Ecto neural progenitor cell (in vitro differentiated cells): ENCODE data around the gene CACNA1D.

Experiments used
- DNase-seq: peaks from one replicate; pipeline ENCODE4 v3.0.0-alpha.2; 2018; ENCODE audit warnings: low spot score

The CACNA1D gene

DNA sequence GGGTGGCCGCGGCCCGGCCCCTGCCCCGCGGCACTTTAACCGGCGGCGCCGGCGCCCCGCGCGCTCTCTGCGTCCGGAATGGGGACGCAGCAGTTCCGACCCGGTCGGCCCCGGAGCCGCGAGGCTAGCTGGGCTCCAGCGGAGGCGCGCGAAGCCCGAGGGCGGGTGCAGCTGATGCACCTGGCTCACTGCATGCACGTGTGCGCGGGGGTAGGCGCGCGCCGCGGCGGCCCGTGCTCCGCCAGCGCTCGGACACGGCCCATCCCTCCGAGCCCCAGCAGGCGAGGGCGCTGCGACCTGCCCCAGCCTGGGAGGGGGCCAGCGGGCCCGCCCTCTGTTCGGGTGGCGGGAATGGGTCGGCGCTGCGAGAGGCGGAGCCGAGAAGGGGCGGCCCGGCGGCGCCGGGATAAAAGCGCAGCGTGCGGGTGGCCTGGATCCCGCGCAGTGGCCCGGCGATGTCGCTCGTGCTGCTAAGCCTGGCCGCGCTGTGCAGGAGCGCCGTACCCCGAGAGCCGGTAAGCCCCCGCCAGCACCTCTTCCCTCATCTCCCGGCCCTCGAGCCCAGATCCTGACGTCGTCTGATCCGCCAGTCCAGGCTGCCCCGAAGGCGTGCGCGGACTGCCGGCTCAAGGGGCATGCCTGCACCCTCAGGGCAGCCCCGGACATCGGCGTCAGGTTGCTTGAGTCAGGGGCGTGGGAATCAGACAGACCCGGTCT lies 351.9 kb downstream of the CACNA1D start, which contains the start of the genes CHDH and IL17RB:
CHDH (minus strand) TSS at position 286 of the 717 bp plus-strand sequence. CDS start 22,411 bp downstream, outside the sequence.
IL17RB (plus strand) TSS at position 435 of the 717 bp plus-strand sequence; CDS start at position 456, 21 bp downstream.
- peak; percentile 82 for DNase-seq

DNA sequence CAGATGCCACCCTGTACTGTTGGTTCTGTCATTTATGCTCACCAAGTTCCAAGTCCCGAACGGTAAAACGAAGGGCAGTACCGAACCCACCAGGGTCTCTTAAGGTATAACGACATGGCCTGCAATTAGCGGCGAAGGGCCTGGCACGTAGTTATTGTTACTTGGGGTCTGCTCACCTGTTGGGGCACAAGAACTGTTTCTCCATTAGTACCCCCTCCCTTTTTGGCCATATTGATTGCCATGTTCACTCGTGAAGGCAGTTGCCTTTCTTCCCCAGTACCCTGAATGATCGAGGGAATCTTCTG lies 352.4 kb downstream of the CACNA1D start:
- no peak for DNase-seq

DNA sequence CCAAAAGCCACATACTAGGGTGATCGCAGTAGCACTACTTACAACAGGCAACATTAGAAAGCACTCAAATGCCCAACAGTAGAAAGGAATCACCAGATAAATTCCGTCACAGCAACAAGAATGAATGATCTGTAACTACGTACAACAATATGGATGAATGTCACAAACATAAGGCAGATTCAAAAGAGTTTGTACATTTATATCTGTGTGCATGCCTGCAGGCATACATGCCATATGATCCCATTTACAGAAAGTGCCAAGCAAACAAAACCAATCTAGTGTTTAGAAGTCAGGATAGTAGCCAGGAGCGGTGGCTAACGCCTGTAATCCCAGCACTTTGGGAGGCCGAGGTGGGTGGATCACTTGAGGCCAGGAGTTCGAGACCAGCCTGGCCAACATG lies 355.5 kb downstream of the CACNA1D start:
- no peak for DNase-seq

GRCh38 chr3:53850895-53851294 lies 356.5 kb downstream of the CACNA1D start:
- DNase-seq = no peak

DNA sequence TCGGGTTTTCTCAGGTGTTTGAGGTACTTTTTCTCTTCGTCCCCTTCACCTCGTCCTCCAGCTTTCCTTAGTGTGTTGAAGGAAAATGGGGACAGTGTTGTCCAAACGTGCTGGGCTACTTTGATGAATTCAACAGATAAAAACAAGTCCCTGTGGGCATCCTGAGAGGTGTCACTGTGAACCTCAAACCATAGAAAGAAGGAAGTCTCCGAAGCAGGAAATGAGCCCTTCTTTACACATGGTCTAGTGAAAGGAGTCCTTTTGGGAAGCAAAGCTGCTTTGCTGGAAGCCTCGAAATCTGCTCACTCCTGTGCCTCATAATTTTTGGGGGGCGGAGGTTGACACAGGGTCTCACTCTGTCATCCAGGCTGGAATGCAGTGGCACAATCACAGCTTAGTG lies 362.6 kb downstream of the CACNA1D start:
- no peak for DNase-seq

DNA sequence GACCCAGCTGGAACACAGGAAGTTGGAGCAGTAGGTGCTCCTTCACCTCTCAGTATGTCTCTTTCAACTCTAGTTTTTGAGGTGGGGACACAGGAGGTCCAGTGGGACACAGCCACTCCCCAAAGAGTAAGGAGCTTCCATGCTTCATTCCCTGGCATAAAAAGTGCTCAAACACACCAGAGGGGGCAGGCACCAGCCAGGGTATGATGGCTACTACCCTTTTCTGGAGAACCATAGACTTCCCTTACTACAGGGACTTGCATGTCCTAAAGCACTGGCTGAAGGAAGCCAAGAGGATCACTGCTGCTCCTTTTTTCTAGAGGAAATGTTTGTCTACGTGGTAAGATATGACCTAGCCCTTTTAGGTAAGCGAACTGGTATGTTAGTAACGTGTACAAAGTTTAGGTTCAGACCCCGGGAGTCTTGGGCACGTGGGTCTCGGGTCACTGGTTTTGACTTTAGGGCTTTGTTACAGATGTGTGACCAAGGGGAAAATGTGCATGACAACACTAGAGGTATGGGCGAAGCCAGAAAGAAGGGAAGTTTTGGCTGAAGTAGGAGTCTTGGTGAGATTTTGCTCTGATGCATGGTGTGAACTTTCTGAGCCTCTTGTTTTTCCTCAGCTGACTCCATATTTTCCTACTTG lies 363.8 kb downstream of the CACNA1D start:
- DNase-seq = no peak

- no peak for DNase-seq
Measured at GRCh38 chr3:53859178-53859577, 364.8 kb downstream of the CACNA1D start.

DNA sequence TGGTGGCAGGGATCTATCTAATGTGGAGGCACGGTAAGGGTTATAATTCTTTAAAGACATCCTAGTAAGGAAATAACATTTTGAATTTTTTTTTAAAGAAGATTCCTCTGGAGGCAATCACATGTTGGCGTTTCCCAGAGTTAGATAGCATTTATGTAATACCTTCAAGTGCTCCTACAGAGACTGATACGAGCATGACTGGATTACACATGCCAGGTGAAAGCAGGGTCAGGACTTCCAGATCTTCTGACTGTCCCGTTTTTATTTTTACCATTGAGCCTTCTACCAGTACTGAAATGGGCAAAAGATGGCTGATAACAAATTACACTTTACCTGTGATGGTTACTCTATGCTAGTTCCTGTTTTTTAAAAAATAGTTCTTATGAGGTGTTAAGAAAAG lies 365.8 kb downstream of the CACNA1D start:
- DNase-seq = no peak

DNA sequence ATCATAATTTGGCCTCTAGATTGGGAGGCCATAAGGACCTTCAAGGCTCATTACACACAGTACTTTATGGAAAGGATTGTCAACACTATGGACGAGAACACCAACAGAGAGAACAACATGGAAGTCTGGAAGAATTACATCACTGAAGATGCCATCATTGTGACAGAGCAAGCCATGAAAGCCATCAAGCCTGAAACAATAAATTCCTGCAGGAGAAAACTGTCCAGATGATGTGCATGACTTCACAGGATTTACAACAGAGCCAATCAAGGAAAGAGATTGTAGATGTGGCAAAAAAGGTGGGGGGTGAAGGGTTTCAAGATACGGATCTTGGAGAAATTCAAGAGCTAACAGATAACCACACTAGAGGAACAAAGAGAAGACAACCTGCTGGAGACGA lies 367.8 kb downstream of the CACNA1D start:
- no peak for DNase-seq

GRCh38 chr3:53863145-53863544 lies 368.7 kb downstream of the CACNA1D start:
- no peak for DNase-seq
